ENCODE measurements around the gene ANKRD34B. TPM values are rescaled to one million over a fixed set of nuclear protein-coding genes. Genes with fewer than 3 reads are reported as not detected.
A peak's percentile ranks its signal among the peaks of the same experiment; 100 is the strongest.

Gene ANKRD34B
- total RNA-seq, result not detected in 2 replicates
- polyA plus RNA-seq, result 0.05 TPM in 1 of 2 replicates, not detected in the other

DNA sequence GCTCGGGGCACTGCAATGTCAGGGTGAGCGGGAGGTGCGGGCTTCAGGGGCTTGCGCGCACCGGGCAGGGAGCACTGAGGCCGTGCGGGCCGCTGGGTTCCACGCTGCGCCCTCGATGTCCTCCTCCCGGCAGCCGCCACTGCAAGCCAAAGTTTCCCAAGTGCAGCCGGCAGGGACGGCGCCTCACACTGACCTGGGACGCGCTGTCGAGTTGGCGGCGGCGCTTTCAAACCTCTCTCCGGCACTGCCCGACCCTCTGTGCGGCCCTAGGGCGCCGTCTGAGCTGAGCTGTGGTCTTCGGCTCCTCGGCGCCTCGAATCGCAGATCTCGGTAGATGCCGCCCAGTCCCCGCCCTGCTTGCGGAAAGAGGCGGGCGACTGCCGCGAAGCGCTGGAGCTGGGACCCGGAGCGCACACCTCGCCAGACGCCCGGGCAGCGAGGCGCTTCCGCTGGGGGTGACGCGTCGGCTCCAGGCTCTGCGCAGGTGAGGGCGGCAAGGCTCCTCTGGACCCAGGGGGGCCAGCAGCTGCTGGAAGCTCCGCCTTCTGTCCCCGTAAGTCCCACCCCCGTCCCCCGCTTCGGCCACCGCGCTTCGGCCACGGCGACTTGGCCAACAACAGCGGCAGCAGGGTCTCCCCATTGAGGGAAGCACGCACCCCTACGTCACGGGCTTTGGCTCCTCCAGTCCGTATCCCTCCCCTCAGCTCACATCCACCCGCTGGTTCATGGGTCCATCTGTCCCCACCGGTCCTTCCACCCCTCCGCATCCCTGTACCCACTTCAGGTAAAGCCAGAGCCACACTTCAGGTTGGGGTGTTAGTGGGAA lies at the start of gene ANKRD34B:
Gene ANKRD34B, minus strand, starts transcription at position 320 of the 826 bp plus-strand sequence. CDS start 10,261 bp downstream, outside the sequence.
- Histone ChIP-seq H3K4me1 (ENCODE audit: low read depth) (no peaks in the 10 kb centered on the region), H3K27me3 (peaks cover 87% of the 10 kb centered on the region), H3K9me3 (ENCODE audit: low read depth) (no peaks in the 10 kb centered on the region), H3K27ac (no peak within 1 kb of the TSS), H3K36me3 (no peaks in the 10 kb centered on the region), H3K4me3 (peak within 1 kb of the TSS; percentile 35)
- TF ChIP-seq, protein P1, sequence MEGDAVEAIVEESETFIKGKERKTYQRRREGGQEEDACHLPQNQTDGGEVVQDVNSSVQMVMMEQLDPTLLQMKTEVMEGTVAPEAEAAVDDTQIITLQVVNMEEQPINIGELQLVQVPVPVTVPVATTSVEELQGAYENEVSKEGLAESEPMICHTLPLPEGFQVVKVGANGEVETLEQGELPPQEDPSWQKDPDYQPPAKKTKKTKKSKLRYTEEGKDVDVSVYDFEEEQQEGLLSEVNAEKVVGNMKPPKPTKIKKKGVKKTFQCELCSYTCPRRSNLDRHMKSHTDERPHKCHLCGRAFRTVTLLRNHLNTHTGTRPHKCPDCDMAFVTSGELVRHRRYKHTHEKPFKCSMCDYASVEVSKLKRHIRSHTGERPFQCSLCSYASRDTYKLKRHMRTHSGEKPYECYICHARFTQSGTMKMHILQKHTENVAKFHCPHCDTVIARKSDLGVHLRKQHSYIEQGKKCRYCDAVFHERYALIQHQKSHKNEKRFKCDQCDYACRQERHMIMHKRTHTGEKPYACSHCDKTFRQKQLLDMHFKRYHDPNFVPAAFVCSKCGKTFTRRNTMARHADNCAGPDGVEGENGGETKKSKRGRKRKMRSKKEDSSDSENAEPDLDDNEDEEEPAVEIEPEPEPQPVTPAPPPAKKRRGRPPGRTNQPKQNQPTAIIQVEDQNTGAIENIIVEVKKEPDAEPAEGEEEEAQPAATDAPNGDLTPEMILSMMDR (IDR thresholded peaks at IDR 0.05; ENCODE audit: low read depth, low read length), result no peak
- peak; percentile 12 to 41 for DNase-seq (ENCODE audit: low read depth in 1 of 2, low spot score in 1 of 2)

DNA sequence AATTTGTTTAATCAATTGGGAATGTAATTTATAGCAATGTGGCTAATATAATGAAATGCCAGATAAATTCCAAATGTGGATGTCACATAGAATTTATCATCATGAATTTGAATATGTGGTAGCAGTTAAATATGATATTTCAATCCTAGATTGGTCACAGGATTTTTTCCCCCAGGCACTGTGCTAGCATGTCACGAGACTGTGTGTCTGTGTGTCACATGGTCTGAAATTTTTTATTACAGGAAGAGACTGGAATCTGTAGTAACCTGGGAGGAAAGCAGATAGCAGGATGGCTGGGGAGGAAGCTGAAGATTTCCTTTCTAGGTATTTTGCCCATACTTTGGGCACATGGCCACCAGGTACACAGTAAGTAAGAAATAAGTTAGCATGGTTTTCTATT lies 49.0 kb upstream of the ANKRD34B start:
- no peaks in the 10 kb centered on the region for H3K27me3 ChIP-seq
- no peak overlapping the region for H3K27ac ChIP-seq
- H3K4me3 ChIP-seq, result no peak overlapping the region
- no peaks in the 10 kb centered on the region for H3K36me3 ChIP-seq
- DNase-seq (ENCODE audit: low read depth in 1 of 2, low spot score in 1 of 2), result no peak
- no peaks in the 10 kb centered on the region for H3K9me3 ChIP-seq (ENCODE audit: low read depth)
- H3K4me1 ChIP-seq (ENCODE audit: low read depth), result no peaks in the 10 kb centered on the region
- TF ChIP-seq, protein P1 (IDR thresholded peaks at IDR 0.05; ENCODE audit: low read depth, low read length), result no peak

DNA sequence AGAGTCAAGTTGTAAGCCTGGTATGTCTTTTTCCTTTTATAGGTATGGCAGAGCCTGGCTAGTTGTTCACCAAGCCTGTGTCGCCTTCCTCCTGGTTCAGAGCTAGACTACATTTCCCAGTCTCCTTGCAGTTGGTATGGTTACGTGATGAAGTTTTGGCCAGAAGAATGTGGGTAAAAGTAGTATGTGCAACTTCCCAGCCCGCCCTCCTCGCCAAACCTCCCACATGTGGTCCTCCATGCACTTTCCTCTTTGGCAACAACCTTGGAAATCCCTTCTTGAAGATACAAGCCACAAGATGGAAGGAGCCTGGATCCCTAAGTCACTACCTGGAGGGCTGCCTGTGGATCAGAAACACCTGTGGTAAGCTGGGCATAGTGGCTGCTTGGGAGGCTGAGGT lies 48.4 kb upstream of the ANKRD34B start:
- no peaks in the 10 kb centered on the region for H3K36me3 ChIP-seq
- H3K9me3 ChIP-seq (ENCODE audit: low read depth), result no peaks in the 10 kb centered on the region
- H3K4me3 ChIP-seq, result no peak overlapping the region
- no peaks in the 10 kb centered on the region for H3K27me3 ChIP-seq
- DNase-seq (ENCODE audit: low read depth in 1 of 2, low spot score in 1 of 2), result no peak
- H3K27ac ChIP-seq, result no peak overlapping the region
- TF ChIP-seq, protein P1 (IDR thresholded peaks at IDR 0.05; ENCODE audit: low read depth, low read length), result no peak
- H3K4me1 ChIP-seq (ENCODE audit: low read depth), result no peaks in the 10 kb centered on the region

DNA sequence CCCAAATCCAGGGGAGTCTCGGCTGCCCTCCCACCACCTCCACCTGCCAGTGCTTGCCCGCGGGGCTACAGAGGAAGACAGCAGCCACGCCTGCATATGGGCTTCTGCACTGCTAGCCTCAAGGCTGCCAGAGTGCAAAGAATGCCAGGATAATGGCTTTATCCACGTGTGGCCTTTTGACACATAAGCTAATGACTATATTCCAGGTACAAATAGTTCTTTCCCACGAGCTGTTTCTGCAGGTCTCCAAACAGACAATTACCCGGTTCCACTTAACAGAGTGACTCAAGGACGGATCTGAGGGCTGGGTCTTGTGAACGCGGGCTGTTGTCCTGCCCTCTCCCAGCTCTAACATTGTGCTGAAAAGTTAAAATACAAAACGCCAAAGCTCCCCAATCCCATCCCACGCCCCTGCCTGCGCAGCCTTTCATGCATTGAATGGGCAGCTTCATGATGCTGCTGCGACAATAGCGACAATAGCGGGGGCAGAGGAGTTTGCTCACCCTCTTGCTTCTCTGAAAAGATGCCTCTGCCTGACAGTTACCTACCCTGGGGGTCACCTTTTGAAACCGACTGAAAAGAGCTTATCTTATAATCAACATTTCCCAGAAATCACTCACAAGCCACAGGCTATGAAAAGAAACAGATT lies 45.3 kb upstream of the ANKRD34B start:
- Histone ChIP-seq H3K9me3 (ENCODE audit: low read depth) (no peaks in the 10 kb centered on the region), H3K27ac (no peak overlapping the region), H3K4me1 (ENCODE audit: low read depth) (no peaks in the 10 kb centered on the region), H3K36me3 (no peaks in the 10 kb centered on the region), H3K27me3 (no peaks in the 10 kb centered on the region), H3K4me3 (no peak overlapping the region)
- DNase-seq (ENCODE audit: low read depth in 1 of 2, low spot score in 1 of 2), result no peak
- TF ChIP-seq, protein P1 (IDR thresholded peaks at IDR 0.05; ENCODE audit: low read depth, low read length), result no peak

DNA sequence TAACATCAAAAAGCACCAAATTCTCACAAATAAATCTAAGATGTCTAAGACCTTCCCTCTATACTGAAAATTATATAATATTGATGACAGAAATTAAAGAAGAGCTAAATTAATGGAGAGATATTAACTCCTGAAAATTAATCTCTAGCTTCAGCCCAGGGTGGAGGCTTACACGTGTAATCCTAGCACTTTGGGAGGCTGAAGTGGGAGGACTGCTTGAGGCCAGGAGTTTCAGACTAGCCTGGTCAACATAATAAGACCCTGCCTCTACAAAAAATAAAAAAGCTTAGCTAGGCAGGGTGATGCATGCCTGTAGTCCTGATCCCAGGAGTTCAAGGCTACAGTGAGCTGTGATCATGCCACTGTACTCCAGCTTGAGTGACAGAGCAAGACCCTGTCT lies 39.6 kb upstream of the ANKRD34B start:
- Histone ChIP-seq H3K27ac (no peak overlapping the region), H3K27me3 (no peaks in the 10 kb centered on the region), H3K4me1 (ENCODE audit: low read depth) (no peaks in the 10 kb centered on the region), H3K4me3 (no peak overlapping the region), H3K9me3 (ENCODE audit: low read depth) (no peaks in the 10 kb centered on the region), H3K36me3 (no peaks in the 10 kb centered on the region)
- no peak for DNase-seq (ENCODE audit: low read depth in 1 of 2, low spot score in 1 of 2)
- TF ChIP-seq, protein P1 (IDR thresholded peaks at IDR 0.05; ENCODE audit: low read depth, low read length), result no peak

Data from cardiac muscle cell (in vitro differentiated cells and primary cell).